ENCODE results near the gene ADCYAP1R1.

GRCh38 chr7:31052841-31053601 lies 913 bp downstream of the ADCYAP1R1 start:
- TF ChIP-seq CTCF (IDR thresholded peaks at IDR 0.05) = no peak
- no peak for TF ChIP-seq POLR2A (IDR thresholded peaks at IDR 0.05)

Measured in right lobe of liver (tissue), 4 donors.